Stimulated activated CD4-positive, alpha-beta T cell treated with anti-CD3 and anti-CD28 coated beads, Interleukin-15, amount 100 ng/mL, for 24 hours (primary cell): ENCODE results near the gene RASAL2.

Experiments
- DNase-seq: peaks from one replicate; pipeline ENCODE4 v3.0.0-alpha.2; 2020

Gene RASAL2

GRCh38 chr1:178407215-178407614, 313.3 kb downstream of the RASAL2 start:
- no peak for DNase-seq

DNA sequence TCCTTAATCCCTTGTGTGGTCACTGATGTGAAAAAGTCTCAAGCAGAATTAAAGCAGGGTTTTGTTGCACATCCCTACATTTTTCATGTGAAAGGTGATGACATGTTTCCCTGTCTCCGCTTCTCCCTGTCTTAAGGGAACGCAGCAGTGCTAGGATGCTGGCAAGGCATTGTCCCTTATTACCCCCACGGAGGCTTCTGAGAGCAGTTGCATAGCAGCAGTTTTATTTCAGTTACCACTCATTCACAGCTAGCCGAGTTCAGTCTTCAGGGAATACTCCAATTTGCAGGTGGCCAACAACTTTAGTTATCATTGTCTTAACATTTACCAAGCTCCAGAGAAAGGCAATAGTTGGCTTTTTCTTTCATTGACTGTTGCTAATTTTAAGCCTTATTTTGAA, 313.8 kb downstream of the RASAL2 start:
- no peak for DNase-seq

DNA sequence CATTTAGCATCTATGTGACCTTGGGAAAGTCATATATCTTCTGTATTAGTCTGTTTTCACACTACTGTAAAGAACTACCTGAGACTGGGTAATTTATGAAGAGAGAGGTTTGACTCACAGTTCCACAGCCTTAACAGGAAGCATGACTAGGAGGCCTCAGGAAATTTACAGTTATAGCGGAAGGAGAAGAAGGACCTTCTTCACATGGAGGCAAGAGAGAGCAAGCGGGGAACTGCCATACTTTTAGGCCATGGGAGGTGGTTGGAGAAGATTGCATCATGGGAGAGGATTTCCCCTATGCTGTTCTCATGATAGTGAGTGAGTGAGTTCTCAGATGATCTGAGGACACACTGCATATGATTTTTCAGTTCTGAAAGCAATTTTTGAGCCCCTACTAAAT, 315.0 kb downstream of the RASAL2 start:
- no peak for DNase-seq

DNA sequence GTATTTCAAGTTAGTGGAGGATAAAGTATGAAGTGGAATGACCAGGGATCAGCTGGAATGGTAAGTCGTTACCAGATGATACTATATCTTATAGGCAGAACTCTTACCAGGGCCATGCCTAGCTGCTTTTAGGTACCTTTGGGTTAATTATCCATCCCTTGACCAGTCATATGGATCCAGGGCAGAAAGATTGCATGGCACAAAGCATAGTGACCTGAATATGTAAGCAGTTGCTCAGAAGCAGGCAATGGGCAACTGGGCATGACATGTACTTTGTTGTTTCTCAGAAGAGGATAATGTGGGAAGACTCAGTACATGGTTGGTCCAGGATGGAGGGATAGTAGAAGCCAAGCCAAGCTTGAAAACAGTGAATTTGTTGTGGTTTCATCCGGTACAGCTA, 315.6 kb downstream of the RASAL2 start:
- no peak for DNase-seq

GRCh38 chr1:178411756-178412399, 318.0 kb downstream of the RASAL2 start:
- no peak for DNase-seq

DNA sequence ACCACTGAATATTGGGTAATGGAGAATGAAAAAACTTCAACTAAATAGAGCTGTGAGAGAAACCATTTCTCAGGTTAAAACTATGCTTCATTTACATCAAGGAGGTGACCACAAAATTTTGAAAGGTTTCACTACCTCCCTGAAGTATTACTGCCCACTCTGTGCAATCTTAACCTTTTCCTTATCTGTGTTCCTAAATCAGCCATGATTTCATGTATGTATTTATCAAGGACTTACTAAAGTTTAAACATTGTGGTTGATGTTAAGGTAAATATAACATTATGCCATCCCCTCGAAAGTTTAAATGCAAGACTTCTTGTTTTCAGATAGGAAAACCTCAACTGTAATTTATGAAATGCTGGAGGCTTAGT, 318.5 kb downstream of the RASAL2 start:
- DNase-seq, result no peak

DNA sequence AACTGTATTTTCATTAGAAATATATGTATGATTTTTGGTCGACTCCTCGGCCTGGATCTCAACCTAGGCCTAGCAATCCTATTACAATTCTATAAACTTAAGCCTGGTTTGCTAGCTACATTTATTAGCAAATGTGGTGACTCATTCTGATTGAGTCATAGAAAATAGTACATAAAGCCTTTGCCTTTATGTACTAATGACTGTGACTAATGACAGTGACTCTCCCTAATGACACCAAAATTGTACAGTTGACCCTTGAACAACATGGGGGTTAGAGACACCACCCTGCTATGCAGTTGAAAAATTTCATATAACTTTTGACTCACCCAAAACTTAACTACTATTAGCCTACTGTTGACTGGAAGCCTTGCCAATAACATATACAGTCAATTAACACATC, 324.0 kb downstream of the RASAL2 start:
- DNase-seq, result no peak

DNA sequence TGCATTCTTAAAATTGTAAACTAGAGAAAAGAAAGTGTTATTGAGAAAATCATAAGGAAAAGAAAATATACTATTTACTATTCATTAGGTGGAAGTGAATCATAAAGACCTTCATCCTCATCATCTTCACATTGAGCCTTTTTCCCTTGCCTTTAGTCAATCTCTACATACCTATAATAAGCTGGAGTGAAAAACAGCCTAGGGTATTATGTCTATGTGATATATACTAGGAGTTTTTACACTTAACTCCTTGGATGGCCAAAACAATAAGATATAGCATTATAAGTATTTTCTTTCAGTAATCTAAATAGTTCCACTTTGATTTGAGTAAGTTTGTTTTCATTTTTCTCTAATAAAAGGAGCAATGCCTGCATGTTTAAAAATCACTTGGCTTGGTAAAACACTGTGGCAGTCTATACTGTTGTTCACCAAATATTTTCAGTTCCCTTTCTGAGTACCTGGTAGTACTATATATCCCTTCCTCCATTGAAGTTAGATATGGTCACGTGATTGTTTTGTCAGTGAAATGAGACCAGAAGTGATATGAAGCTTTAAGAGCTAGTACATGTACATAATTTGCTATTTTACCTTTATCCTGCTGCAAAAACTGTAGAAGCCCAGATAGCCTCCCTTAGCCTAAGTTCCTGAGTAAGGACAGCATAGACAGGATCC, 324.5 kb downstream of the RASAL2 start:
- no peak for DNase-seq

DNA sequence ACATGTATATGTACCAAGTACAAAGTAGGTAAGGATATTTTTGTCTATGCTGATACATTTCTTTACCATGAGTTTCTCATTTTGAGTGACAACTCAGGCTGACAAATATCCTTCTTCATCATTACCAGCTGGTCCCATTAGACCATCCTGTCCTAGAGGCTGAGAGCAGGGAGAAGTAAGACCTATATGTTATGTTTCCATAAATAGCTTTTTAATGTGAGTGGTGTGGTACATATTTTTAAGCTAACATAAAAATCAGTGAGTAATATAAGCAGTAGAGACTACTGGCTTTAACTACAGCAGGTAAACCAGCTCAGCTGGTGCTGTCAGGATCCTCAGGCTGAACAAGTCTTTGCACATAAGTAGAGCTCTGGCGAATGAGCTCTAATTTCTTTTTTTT, 340.5 kb downstream of the RASAL2 start:
- no peak for DNase-seq

DNA sequence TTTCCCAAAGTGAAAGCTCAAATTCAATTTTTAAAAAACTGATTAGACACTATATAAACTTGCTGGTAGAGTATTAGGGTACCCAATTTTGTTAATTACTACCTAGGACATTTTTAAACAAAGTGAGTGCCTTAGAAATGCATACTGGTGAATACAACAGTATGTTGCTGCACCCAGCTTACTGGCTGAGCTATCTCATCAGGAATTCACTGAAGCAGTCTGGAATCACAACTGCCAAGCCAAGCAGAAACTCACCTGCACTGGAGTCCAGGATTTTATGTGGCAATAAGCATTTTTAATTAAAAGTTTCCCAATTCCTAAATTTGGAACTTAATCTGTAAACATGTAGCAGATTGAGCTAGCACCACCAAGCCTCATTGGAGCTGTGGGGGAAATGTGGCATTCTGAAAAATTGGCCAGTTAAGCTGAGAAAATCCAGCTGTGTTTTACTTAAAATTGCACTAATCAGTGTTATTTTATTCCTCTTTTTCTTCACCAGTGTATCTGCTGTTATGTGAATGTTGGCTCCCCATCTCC, 341.1 kb downstream of the RASAL2 start:
- no peak for DNase-seq

GRCh38 chr1:178436899-178437298, 343.0 kb downstream of the RASAL2 start:
- DNase-seq, result no peak

DNA sequence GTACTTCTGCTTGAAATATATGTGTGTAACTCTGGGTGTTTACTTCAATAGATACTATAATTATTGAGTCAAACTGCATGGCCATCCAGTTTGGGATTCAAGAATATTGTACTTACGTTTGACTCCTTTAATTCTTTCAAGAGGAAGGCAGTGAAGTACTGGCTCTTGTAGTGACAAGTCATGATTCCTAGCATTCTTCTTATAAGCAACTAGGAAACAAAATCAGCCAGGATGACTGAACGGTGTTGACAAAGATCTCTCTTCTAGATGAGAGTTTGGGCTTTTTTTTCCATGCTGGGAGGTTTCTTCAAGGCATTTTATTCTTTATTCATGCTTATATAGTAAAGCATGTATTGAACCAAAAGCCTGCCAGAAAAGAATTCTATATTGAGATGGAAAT, 344.5 kb downstream of the RASAL2 start:
- no peak for DNase-seq

GRCh38 chr1:178442925-178443324, 349.0 kb downstream of the RASAL2 start:
- DNase-seq, result no peak

DNA sequence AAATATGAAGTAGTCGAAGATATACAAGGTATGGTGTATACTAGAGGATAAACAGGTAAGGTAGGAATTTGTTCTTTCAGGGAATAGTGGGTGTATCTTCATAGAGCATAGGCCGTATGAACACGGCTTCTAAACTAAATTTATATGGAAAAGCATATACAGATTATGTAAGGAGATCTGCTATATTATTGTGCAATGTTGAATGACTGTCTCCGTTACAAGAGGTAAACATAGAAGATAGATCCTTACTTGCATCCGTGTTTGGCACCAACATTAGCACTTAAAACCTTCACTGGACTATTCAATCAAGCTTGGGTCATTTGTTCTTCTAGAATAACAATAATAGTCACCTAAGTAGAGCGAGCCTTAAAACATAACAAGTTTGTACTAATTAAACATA, 357.0 kb downstream of the RASAL2 start:
- DNase-seq, result no peak

- no peak for DNase-seq
Measured at GRCh38 chr1:178451529-178451928, 357.6 kb downstream of the RASAL2 start.

DNA sequence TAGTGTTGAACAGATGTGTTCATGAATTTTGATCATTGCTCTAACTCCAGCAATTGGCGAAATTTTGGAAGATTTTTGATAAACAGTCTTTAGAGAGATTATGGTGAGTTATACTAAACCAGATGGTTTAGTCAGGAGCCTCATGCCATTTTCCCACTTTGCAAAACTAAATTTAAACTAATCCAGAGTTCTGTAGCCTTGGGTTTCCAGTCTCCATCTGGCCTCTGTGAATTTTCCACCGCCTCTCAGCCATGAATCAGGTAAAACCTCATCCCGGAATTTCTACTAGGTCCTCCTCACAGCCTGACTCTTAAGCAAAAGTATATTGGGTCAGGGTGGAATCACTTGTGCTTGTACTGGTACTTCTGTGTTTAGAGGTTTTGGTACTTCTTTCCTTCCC, 358.1 kb downstream of the RASAL2 start:
- no peak for DNase-seq

DNA sequence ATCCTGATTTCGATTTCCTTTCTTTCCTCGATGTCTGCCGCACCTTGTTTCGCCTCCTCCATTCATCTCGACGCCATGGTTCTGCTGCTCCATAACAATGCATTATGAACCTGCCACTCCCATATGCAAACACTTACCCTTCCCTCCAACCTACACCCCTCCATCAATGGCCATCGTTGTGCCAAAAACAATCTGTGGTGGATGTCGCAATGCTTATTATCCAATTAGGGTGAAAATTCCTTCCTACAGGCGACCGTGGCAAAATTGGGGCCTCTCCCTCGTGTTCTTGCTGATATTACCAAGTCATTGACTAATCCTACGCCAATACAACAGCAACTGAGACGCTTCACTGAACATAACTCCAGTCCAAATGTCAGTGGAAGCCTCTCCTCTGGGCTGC, 362.6 kb downstream of the RASAL2 start:
- DNase-seq, result no peak

DNA sequence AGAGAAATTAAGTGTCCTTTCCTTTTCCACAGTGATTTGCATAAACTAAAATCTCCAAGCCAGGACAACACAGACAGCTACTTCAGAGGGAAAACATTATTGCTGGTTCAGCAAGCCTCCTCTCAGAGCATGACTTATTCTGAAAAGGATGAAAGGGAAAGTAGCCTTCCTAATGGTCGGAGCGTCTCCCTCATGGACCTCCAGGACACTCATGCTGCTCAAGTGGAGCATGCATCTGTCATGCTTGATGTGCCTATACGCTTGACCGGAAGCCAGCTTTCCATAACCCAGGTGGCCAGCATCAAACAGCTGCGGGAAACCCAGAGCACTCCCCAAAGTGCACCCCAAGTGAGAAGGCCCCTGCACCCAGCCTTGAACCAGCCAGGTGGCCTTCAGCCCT, 363.7 kb downstream of the RASAL2 start:
- DNase-seq, result no peak

DNA sequence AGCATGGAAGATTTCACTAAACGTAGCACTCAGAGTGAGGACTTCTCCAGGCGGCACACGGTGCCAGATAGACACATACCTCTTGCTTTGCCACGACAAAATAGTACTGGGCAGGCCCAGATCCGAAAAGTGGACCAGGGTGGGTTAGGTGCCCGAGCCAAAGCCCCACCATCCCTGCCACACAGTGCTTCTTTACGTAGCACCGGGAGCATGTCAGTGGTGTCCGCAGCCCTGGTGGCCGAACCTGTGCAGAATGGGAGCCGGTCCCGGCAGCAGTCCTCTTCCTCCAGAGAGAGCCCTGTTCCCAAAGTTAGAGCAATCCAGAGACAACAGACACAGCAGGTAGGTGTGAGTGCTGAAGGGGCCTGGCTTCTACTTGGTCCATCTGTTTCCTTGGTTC, 364.3 kb downstream of the RASAL2 start:
- DNase-seq, result no peak

DNA sequence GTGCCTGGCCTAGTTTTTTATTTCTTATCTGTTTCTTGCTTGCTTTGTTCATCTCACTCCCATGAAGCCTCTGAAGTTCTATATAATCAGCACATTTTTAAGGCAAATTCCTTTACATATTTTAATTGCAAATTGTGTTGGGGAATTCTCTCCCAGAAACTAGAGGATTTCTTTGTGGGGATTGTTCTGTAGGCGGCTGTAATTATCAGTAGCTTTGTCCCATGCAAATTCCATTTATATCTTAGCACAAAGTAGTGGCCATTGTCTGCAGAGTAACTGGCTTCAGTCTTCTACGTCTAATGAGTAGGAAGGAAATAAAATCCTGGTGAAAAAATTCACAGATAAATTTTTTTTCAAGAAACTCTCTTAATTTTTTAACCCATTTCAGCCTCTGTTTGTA, 367.2 kb downstream of the RASAL2 start:
- no peak for DNase-seq

DNA sequence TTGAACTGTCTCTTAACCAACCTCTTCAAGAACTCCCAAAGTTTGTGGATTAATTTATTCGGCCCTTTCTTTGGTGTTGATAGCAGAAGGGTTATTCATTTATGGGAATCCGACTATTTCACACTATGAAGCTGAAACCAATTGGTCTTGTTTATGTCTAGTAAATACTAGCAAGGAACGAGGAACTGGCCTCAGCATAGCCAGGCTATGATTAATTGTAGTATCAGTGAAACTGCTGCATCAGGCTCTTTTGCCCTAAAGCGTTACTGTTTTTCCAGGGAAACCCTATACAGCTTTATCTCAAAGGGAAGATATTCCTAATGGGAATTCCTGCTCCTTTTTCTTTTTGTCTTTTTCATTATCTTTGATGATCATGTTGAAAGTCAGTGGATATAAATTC, 367.8 kb downstream of the RASAL2 start:
- no peak for DNase-seq

DNA sequence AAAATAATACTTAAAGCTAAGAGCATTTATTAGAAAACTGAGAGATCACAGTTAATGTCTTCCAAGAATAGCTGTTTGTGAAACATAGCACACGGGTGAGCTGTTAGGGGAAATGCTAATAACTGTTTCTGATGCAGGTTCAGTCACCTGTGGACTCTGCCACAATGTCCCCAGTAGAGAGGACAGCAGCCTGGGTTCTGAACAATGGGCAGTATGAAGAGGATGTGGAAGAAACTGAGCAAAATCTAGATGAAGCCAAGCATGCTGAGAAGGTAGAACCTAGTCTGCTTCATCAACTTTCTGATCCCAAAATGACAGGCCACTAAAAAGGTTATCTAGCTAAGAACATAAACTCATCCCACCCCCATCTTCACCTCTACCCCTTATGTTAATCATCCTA, 370.2 kb downstream of the RASAL2 start:
- no peak for DNase-seq

- no peak for DNase-seq
Measured at GRCh38 chr1:178464566-178464965, 370.7 kb downstream of the RASAL2 start.

GRCh38 chr1:178465011-178465410, 371.1 kb downstream of the RASAL2 start:
- DNase-seq, result no peak

- no peak for DNase-seq
Measured at GRCh38 chr1:178467837-178468236, 373.9 kb downstream of the RASAL2 start.
